KMS-11 (cell line): ENCODE data around the gene AKAP13.

Experiments
- H2AFZ ChIP-seq: fragments of 200-600 bp; sonication (generic); 2 replicates; pipeline ENCODE4 v1.6.1; 2016; ENCODE audit warnings: antibody characterized with exemption, mixed run types, low read depth
- H3K27ac ChIP-seq: fragments of 200-600 bp; sonication (generic); 2 replicates; pipeline ENCODE4 v1.6.1; 2016; ENCODE audit warnings: mild to moderate bottlenecking, mixed run types
- H3K27me3 ChIP-seq: fragments of 200-600 bp; sonication (generic); 2 replicates; pipeline ENCODE4 v1.6.1; 2017; ENCODE audit warnings: mild to moderate bottlenecking, low read depth, mixed run types, moderate library complexity; ENCODE audit not compliant: insufficient read depth
- H3K36me3 ChIP-seq: fragments of 200-600 bp; sonication (generic); 2 replicates; pipeline ENCODE4 v1.6.1; 2017; ENCODE audit warnings: mild to moderate bottlenecking, mixed run types; ENCODE audit not compliant: insufficient read depth
- H3K4me1 ChIP-seq: fragments of 200-600 bp; sonication (generic); 2 replicates; pipeline ENCODE4 v1.6.1; 2016; ENCODE audit warnings: mild to moderate bottlenecking, low read depth, mixed run types; ENCODE audit not compliant: poor library complexity, severe bottlenecking
- H3K4me2 ChIP-seq: fragments of 200-600 bp; sonication (generic); 2 replicates; pipeline ENCODE4 v1.7.0; 2016; ENCODE audit warnings: mild to moderate bottlenecking, mixed run types
- H3K4me3 ChIP-seq: fragments of 200-600 bp; sonication (generic); IDR thresholded peaks from 2 replicates; pipeline ENCODE4 v1.6.1; 2017; ENCODE audit warnings: low read depth, low read length, mixed read lengths; ENCODE audit not compliant: insufficient read depth
- H3K79me2 ChIP-seq: fragments of 200-600 bp; sonication (generic); 2 replicates; pipeline ENCODE4 v1.6.1; 2016; ENCODE audit warnings: low read depth, mixed run types; ENCODE audit not compliant: insufficient read depth
- H3K9ac ChIP-seq: fragments of 200-600 bp; sonication (generic); 2 replicates; pipeline ENCODE4 v1.6.1; 2016; ENCODE audit warnings: mild to moderate bottlenecking, mixed run types
- H4K20me1 ChIP-seq: fragments of 200-600 bp; sonication (generic); 2 replicates; pipeline ENCODE4 v1.6.1; 2016; ENCODE audit warnings: mild to moderate bottlenecking, mixed run types; ENCODE audit not compliant: insufficient read depth
- TF ChIP-seq, protein P1 (sequence below): fragments of 200-600 bp; sonication (generic); conservative IDR thresholded peaks from 2 replicates; pipeline ENCODE4 v1.6.1; 2017; ENCODE audit warnings: low read depth, mild to moderate bottlenecking, antibody characterized with exemption, low read length, moderate library complexity, mixed read lengths

The AKAP13 gene

DNA sequence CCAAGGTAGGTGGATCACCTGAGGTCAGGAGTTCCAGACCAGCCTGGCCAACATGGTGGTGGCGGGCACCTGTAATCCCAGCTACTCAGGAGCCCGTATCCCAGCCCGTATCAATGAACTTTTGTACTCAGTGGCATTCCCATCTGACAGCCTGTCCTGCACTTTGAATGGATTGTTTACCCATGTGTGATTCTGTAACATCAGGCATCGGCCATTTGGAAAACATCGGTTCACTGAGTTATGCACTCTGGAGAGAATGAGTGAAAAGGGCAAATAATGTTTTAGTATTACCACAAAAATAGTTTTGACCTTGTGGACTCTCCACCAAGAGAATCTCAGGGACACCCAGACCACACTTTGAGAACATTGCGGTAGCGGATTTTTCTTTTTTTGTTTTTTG, 400.7 kb downstream of the AKAP13 start:
- Histone ChIP-seq H2AFZ (no peak overlapping the region), H3K4me1 (peaks cover 8% of the 10 kb centered on the region), H3K27me3 (no peaks in the 10 kb centered on the region), H4K20me1 (no peaks in the 10 kb centered on the region), H3K36me3 (no peaks in the 10 kb centered on the region), H3K4me2 (no peak overlapping the region), H3K27ac (no peak overlapping the region), H3K4me3 (no peak overlapping the region), H3K79me2 (no peaks in the 10 kb centered on the region), H3K9ac (no peak overlapping the region)
- TF ChIP-seq, protein P1, sequence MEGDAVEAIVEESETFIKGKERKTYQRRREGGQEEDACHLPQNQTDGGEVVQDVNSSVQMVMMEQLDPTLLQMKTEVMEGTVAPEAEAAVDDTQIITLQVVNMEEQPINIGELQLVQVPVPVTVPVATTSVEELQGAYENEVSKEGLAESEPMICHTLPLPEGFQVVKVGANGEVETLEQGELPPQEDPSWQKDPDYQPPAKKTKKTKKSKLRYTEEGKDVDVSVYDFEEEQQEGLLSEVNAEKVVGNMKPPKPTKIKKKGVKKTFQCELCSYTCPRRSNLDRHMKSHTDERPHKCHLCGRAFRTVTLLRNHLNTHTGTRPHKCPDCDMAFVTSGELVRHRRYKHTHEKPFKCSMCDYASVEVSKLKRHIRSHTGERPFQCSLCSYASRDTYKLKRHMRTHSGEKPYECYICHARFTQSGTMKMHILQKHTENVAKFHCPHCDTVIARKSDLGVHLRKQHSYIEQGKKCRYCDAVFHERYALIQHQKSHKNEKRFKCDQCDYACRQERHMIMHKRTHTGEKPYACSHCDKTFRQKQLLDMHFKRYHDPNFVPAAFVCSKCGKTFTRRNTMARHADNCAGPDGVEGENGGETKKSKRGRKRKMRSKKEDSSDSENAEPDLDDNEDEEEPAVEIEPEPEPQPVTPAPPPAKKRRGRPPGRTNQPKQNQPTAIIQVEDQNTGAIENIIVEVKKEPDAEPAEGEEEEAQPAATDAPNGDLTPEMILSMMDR: no peak

DNA sequence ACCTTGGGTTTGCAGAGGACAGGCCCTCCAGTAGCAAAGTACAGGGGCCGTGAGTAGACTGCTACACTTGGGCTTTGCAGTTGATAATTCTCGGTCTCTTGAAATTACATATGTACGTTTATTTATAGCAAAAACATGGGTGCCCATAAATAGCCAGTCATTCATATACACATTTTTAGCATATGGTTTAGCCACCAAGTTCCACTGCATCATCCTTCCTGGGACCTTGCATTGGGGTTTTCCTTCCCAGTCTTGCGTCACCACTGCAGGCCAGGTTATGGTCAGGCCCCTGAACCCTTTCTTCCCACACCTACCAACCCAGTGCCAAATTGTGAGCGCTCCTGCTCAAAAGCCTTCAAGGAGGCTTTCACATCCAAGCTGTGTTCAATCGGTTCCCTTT, 401.7 kb downstream of the AKAP13 start:
- Histone ChIP-seq H4K20me1 (no peaks in the 10 kb centered on the region), H3K79me2 (no peaks in the 10 kb centered on the region), H3K4me1 (peaks cover 10% of the 10 kb centered on the region)

DNA sequence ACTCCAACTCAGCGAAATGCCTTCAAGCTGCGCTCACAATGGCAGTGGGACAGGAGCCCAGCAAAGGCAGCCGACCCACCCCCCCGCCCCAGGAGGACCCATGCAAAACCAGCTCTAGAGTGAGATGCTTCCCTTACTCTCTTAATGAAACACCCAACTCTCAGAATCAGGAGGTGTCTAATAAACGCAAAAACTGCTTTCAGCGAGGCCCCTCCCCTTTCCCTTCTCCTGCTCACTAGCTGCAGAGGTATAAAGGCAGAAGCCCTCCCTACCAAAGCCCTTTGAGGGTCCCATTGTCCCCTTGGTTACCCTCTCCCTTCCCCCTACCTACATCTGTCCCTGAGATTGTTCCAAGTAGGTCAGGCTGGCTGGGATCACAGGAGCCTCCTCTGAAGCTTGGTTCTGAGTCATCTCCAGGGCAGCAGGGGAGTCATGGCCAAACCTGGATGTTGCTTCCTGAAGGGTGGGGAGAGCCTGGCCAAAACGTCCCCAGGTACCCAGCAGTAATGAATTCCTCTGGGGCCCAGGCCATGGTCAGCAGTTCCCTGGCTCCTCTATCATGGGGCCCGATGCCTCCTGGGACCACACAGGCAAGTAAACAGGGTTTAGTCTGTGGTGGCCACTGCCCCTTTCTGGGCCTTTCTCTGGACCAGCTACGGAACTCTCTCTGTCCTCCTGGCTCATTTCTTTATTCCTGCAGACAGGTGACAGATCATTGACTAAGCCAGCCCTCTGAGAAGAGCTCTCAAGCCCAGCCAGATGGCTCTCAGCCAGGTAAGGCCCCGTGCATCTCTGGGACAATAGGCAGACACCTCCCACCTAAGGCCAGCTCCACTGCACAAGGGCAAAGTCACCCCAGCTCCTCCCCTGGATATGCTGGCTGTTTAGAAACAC, 405.7 kb downstream of the AKAP13 start:
- Histone ChIP-seq H3K9ac (no peak overlapping the region), H3K79me2 (no peaks in the 10 kb centered on the region), H4K20me1 (no peaks in the 10 kb centered on the region), H3K4me2 (no peak overlapping the region), H3K4me3 (no peak overlapping the region), H3K27me3 (no peaks in the 10 kb centered on the region), H3K27ac (no peak overlapping the region), H3K36me3 (no peaks in the 10 kb centered on the region), H3K4me1 (peaks cover 10% of the 10 kb centered on the region), H2AFZ (no peak overlapping the region)
- TF ChIP-seq, protein P1: no peak

More for the DNA sequence above, 401.7 kb downstream of the AKAP13 start:
- Histone ChIP-seq H3K4me3 (no peak overlapping the region), H3K36me3 (no peaks in the 10 kb centered on the region), H3K9ac (no peak overlapping the region), H2AFZ (no peak overlapping the region), H3K27ac (no peak overlapping the region), H3K27me3 (no peaks in the 10 kb centered on the region), H3K4me2 (no peak overlapping the region)
- TF ChIP-seq, protein P1: no peak

DNA sequence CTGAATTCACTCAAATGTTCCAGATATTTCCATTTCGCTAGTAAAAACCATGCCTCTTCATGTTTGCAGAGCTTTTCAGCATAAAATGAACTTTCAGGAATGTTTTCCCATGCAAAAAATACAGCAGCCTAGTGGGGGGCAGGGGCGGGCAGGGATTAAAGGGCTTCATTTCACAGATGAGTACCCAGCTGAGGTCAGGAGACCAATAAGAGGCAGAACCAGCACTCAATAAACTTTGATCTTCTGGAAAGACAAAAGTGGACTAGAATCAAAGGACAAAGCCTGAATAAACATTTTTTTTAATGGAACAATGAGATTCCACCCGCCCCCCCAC, 406.3 kb downstream of the AKAP13 start:
- Histone ChIP-seq H3K4me1 (peaks cover 10% of the 10 kb centered on the region), H3K27me3 (no peaks in the 10 kb centered on the region), H3K4me2 (no peak overlapping the region), H3K4me3 (no peak overlapping the region), H3K79me2 (no peaks in the 10 kb centered on the region), H4K20me1 (no peaks in the 10 kb centered on the region), H3K27ac (no peak overlapping the region), H2AFZ (no peak overlapping the region), H3K36me3 (no peaks in the 10 kb centered on the region), H3K9ac (no peak overlapping the region)
- TF ChIP-seq, protein P1: no peak
